PC-3 (cell line): ENCODE data around the gene DDI2. TPM values are rescaled to one million over a fixed set of nuclear protein-coding genes. Genes with fewer than 3 reads are reported as not detected.

ENCODE experiments used
- ATAC-seq: fragments of 200-7000 bp; cut with Tn5 transposase; 2 replicates; pipeline ENCODE4 v1.9.1; 2020; ENCODE audit warnings: mild to moderate bottlenecking, moderate library complexity
- BruUV-seq: library from RNA; stranded (reverse); fragments of 400-500 nt; replicated peaks from 2 replicates; lab custom pipeline; 2021; lab: Mats Ljungman, UMichigan
- CTCF ChIA-PET: fragments of 300-600 bp; sonication (Branson Sonifier 250); formaldehyde crosslinking; loops from one replicate; lab custom pipeline; 2022; ENCODE audit warnings: antibody characterized with exemption; lab: Charles Lee
- POLR2A ChIA-PET: fragments of 300-600 bp; sonication (Branson Sonifier 250); formaldehyde crosslinking; loops from one replicate; lab custom pipeline; 2022; ENCODE audit warnings: antibody characterized with exemption; ENCODE audit not compliant: unreplicated experiment; lab: Charles Lee
- DNase-seq: peaks from one replicate; pipeline ENCODE4 v3.0.0-alpha.2; 2015
- H2AFZ ChIP-seq: fragments of 300-600 bp; sonication (generic); 2 replicates; pipeline ENCODE4 v1.6.0; 2016; ENCODE audit warnings: antibody characterized with exemption, low read length
- H3F3A ChIP-seq: fragments of 300-600 bp; sonication (generic); one replicate; pipeline ENCODE4 v1.6.0; 2017; ENCODE audit warnings: antibody characterized with exemption, low read length, control low read depth, mild to moderate bottlenecking; ENCODE audit not compliant: unreplicated experiment
- H3K27ac ChIP-seq: fragments of 300-600 bp; sonication (generic); 2 replicates; pipeline ENCODE4 v1.5.1; 2016; ENCODE audit warnings: mild to moderate bottlenecking, low read length
- H3K27me3 ChIP-seq: fragments of 300-600 bp; sonication (generic); 2 replicates; pipeline ENCODE4 v1.6.1; 2016; ENCODE audit warnings: low read length, mixed read lengths
- H3K36me3 ChIP-seq: fragments of 300-600 bp; sonication (generic); 2 replicates; pipeline ENCODE4 v1.6.1; 2016; ENCODE audit warnings: low read depth, mixed run types, low read length, mixed read lengths
- H3K4me1 ChIP-seq: fragments of 300-600 bp; sonication (generic); 2 replicates; pipeline ENCODE4 v1.5.1; 2016; ENCODE audit warnings: low read length; ENCODE audit not compliant: insufficient read depth
- H3K4me2 ChIP-seq: fragments of 300-600 bp; sonication (generic); 2 replicates; pipeline ENCODE4 v1.6.0; 2016; ENCODE audit warnings: low read length
- H3K4me3 ChIP-seq: fragments of 300-600 bp; sonication (generic); 2 replicates; pipeline ENCODE4 v1.5.1; 2016; ENCODE audit warnings: mild to moderate bottlenecking, low read length, mixed read lengths
- H3K79me2 ChIP-seq: fragments of 300-600 bp; sonication (generic); 2 replicates; pipeline ENCODE4 v1.6.1; 2017; ENCODE audit warnings: low read length, mixed read lengths
- H3K9ac ChIP-seq: fragments of 300-600 bp; sonication (generic); 2 replicates; pipeline ENCODE4 v1.6.0; 2016; ENCODE audit warnings: mild to moderate bottlenecking, low read length
- H3K9me2 ChIP-seq: fragments of 300-600 bp; sonication (generic); replicated peaks from 2 replicates; pipeline ENCODE4 v1.6.1; 2016; ENCODE audit warnings: mixed run types, low read length, mixed read lengths
- H3K9me3 ChIP-seq: fragments of 300-600 bp; sonication (generic); 2 replicates; pipeline ENCODE4 v1.6.1; 2016; ENCODE audit warnings: low read length, mixed read lengths
- H4K20me1 ChIP-seq: fragments of 300-600 bp; sonication (generic); 2 replicates; pipeline ENCODE4 v1.6.1; 2016; ENCODE audit warnings: low read length, mixed read lengths
- CTCF ChIP-seq: fragments of 300-600 bp; sonication (generic); conservative IDR thresholded peaks from 2 replicates; pipeline ENCODE4 v1.5.1; 2017; ENCODE audit warnings: antibody characterized with exemption, low read depth, mild to moderate bottlenecking, low read length
- EZH2 ChIP-seq: fragments of 300-600 bp; sonication (generic); IDR thresholded peaks from one replicate; pipeline ENCODE4 v1.6.1; 2017; ENCODE audit warnings: antibody characterized with exemption, mild to moderate bottlenecking, low read length; ENCODE audit not compliant: unreplicated experiment
- EZH2phosphoT487 ChIP-seq: fragments of 300-600 bp; sonication (generic); IDR thresholded peaks from 2 replicates; pipeline ENCODE4 v1.6.1; 2018; ENCODE audit warnings: mild to moderate bottlenecking, antibody characterized with exemption, low read length, borderline replicate concordance
- intact Hi-C: fragments of 100-400 bp; cut with micrococcal nuclease; formaldehyde crosslinking; loops from 2 replicates; pipeline ENCODE4 v1.9.0; 2023
- total RNA-seq: library from RNA; depleted of rRNA; stranded (reverse); fragments of >200 nt; gene quantifications from 2 replicates; pipeline ENCODE4 v1.2.3, GENCODE V29; 2014

The DDI2 gene
- total RNA-seq, 1 experiment from 2014 or later: 15.0 TPM

GRCh38 chr1:15681349-15682292 lies 64.4 kb downstream of the DDI2 start:
- 0 out of 2 replicates have a peak, but pooled peaks cover 9% of the 10 kb centered on the region for H4K20me1 ChIP-seq
- ATAC-seq: no peak
- peaks cover 39% of the 10 kb centered on the region for H3K4me1 ChIP-seq
- H3K9me2 ChIP-seq: no peaks in the 10 kb centered on the region
- DNase-seq: no peak
- peak overlapping the region; percentile 27 for H3K4me2 ChIP-seq
- H3K9me3 ChIP-seq: no peaks in the 10 kb centered on the region
- no TSS peak for BruUV-seq
- intact Hi-C loops: no loop called here
- H3F3A ChIP-seq: no peaks in the 10 kb centered on the region
- H3K4me3 ChIP-seq: no peak overlapping the region
- peak overlapping the region; percentile 75 for H3K27ac ChIP-seq
- no peaks in the 10 kb centered on the region for H3K36me3 ChIP-seq
- ChIA-PET CTCF (no interaction called here), POLR2A (interaction anchor here (0.5 kb wide), 1 partner anchor 80 kb away, joined by 3 read pairs; no protein-coding TSS in a partner anchor)
- H2AFZ ChIP-seq: no peak overlapping the region
- no peaks in the 10 kb centered on the region for H3K27me3 ChIP-seq
- peaks cover 26% of the 10 kb centered on the region for H3K79me2 ChIP-seq
- H3K9ac ChIP-seq: no peak overlapping the region
- TF ChIP-seq CTCF: no peak
- TF ChIP-seq EZH2phosphoT487: no peak
- TF ChIP-seq EZH2: no peak

GRCh38 chr1:15682936-15683341 lies 65.7 kb downstream of the DDI2 start:
- ChIA-PET POLR2A (no interaction called here), CTCF (no interaction called here)
- intact Hi-C loops: no loop called here
- Histone ChIP-seq H4K20me1 (0 out of 2 replicates have a peak, but pooled peaks cover 9% of the 10 kb centered on the region), H3K27me3 (no peaks in the 10 kb centered on the region), H3K9me2 (no peaks in the 10 kb centered on the region), H3K36me3 (no peaks in the 10 kb centered on the region), H3F3A (no peaks in the 10 kb centered on the region), H3K4me1 (peaks cover 39% of the 10 kb centered on the region), H3K4me2 (no peak overlapping the region), H3K27ac (no peak overlapping the region), H3K9me3 (no peaks in the 10 kb centered on the region), H3K79me2 (peaks cover 39% of the 10 kb centered on the region), H2AFZ (no peak overlapping the region), H3K9ac (no peak overlapping the region), H3K4me3 (no peak overlapping the region)
- no peak for ATAC-seq
- no TSS peak for BruUV-seq
- no peak for TF ChIP-seq CTCF
- no peak for DNase-seq
